ENCODE measurements around the gene ATP12A.
A peak's percentile ranks its signal among the peaks of the same experiment; 100 is the strongest.

ATP12A gene

DNA sequence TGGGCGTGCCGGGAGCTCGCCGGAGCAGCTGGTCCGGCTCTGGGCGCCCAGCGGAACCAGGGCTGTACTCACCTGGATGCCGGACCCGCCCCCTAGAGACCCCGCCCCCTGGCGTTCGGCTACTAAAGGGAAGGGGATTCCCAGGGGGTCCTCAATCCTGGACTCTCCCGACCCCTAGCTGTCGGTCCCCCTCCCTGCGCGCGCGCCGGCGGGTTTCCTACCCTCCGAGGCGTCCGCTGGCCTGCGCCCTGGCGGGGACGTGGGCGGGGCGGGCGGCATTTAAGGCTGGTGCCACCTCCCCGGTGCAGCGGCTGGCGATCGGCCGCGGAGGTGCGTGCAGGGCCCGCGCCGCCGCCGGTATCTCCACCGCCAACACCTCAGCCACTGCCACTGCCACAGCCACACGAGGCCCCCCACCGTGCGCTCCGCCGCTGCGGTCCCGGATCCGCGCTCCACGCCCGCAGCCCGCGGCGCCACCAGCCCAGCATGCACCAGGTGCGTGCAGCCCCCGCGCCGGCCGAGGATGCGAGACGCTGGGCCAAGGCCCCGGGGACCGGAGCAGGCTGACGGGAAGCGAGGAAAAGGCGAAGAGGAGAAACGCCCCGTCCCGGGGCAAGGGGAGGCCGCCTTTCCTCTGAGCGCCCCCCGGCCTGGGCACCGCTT, at the start of gene ATP12A:
ATP12A (plus strand) TSS at position 151 of the 663 bp plus-strand sequence; CDS start at position 487, 336 bp downstream.
- DNase-seq (ENCODE audit: low read depth in 2 of 2) = peak; percentile 12 to 40

DNA sequence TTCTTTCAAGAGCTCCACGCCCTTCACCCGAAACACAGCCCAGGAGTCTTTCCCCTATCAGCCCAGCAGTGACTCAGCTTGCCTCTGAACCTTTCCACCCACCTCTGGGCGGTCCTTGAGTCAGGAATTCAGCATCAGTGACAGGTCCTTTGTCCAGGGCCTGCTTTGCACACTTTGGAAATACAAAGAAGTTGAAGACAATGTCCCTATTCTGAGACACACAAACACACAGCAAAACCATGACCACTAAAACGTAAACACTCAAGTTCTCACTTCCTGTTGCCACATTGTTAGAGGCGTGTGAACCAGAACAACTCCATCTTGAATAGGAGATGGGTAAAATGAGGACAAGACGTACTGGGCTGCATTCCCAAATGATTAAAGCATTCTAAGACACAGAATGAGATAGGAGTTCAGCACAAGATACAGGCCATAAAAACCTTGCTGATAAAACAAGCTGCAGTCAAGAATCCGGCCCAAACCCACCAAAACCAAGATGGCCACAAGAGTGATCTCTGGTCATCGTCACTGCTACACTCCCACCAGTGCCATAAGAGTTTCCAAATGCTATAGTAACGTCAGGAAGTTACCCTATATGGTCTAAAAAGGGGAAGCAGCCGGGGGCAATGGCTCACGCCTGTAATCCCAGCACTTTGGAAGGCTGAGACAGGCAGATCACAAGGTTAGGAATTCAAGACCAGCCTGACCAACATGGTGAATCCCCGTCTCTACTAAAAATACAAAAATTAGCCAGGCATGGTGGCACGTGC, 49.2 kb upstream of the ATP12A start:
- no peak for DNase-seq (ENCODE audit: low read depth in 2 of 2)

DNA sequence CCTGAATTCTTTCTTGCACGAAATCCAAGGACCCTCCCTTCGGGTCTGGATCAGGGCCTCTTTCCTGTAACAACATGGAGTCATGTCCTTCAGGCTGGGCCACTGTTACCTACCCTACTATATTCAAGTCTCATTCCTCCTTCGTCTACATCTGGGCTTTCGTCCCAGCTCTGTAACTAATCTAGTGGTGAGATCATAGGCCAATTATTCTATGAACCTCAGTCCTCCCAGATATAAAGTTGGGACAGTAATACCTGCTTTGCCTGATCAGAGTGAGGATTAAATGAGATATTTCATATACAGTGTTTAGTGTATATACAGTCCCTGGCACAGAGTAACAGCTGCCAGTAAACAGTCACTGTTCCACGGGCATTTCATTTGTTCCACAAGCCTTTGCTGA, 48.3 kb upstream of the ATP12A start:
- DNase-seq (ENCODE audit: low read depth in 2 of 2) = no peak

DNA sequence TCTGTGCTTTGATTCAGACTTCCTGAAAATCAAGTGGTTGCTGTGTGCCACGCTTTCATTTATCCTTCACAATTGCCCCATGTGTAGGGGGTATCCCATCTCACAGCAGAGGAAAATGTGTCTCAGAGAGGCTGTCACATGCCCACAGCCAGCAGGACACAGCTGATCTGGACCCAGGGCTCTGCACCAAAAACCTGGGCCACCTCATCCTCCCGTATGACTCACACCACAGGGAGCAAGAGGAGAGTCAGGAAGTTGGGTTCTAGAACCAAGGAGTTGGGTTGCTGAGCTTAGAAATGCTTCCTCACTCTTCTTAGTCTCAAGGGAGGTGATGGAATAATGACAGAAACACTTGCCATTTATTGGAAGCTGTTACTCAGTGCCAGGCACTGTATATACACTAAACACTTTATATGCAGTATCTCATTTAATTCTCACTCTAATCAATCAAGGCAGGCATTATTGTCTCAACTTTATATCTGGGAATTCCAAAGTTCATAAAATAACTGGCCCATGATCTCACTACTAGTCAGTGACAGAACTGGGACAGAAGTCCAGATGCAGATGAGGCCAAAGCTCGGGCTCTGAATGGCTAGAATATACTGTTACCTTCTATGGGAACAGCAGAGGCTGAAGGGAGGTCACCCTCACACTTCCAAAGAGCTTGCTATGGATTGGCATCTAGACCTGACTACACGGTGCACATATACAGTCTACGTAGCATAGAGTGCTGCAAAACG, 47.7 kb upstream of the ATP12A start:
- no peak for DNase-seq (ENCODE audit: low read depth in 2 of 2)

DNA sequence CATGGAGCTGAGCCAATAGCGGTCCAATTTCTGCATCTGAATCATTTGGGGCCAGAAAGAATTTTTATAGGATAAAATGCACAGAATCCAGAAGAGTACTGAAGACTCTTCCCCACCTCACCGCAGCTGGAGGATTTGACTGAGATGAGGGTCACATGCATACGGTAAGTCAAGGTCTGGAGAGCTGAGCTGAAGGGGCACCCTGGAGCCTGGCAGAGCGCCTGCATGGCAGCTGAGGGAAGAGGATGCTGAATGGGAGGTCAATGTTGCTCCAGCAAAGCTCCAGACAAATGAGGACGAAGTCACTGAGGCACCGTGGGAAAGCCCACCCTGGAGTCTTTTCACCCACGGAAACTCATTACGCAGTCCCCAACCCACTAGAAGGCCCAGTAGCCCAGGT, 43.4 kb upstream of the ATP12A start:
- no peak for DNase-seq (ENCODE audit: low read depth in 2 of 2)

DNA sequence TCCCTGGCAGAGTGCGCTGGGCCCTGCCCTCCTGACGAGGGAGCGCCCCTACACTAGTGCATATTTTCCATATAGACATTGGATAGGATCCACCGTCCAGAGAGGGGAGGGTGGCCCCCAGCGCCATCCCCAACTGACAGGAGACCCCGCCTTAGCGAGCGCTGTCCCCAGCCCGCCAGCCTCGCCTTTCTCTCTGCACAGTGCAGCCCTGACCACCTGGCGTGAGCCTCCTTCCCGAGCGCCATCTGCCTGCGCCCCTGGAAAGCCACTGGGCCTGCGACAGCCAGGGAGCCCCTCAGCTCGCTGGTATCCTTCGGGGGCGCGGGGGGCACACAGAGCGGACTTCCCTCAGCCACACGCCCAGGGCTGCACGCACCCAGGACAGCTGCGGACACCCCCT, 42.1 kb upstream of the ATP12A start:
- no peak for DNase-seq (ENCODE audit: low read depth in 2 of 2)

DNA sequence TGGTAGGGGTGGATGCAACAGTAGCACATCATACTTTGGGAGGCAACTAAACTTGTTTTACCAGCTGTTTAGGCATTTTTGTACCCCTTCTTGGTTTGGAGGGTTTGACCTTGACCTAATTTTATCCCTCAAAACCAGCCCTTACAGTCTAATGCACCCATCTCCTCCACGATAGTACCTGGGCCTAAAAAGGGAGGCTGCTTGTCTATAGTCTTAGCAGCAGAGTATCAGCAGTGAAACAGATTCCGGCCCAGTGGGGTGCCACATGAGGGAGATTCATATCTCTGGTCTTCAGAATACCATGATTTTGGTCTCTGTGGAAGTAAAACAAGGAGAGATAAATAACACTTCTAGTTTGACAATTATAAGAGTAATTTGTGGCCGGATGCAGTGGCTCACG, 39.5 kb upstream of the ATP12A start:
- no peak for DNase-seq (ENCODE audit: low read depth in 2 of 2)

DNA sequence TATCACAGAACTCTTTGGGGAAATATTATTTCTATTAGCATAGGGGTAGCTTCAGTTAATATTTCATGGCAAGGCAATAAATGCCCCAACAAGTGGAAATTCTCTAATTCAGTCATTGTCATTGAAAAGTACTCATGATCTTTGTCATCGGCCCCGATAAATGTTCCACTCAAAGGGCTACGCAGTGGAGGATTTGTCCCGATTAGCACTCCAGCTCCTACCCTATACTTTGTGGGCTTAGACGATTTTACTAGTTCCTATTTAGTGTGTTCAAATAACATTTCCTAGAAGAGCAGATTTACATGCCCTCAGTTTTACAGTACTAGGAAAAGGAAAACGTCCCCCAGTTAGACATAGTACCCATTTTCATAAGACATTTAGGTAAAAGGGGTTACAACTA, 38.0 kb upstream of the ATP12A start:
- no peak for DNase-seq (ENCODE audit: low read depth in 2 of 2)

DNA sequence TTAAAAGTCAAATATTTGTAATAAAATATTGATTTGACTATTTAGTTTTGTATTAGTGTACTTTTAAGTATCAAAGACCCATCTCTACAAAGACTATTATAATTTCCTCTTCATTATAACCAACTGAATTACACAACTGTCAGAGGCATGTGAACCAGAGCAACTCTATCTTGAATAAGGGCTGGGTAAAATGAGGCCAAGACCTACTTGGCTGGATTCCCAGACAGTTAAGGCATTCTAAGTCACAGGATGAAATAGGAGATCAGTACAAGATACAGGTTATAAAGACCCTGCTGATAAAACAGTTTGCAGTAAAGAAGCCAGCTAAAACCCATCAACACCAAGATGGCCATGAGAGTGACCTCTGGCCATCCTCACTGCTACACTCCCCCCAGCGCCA, 36.2 kb upstream of the ATP12A start:
- DNase-seq (ENCODE audit: low read depth in 2 of 2) = no peak

DNA sequence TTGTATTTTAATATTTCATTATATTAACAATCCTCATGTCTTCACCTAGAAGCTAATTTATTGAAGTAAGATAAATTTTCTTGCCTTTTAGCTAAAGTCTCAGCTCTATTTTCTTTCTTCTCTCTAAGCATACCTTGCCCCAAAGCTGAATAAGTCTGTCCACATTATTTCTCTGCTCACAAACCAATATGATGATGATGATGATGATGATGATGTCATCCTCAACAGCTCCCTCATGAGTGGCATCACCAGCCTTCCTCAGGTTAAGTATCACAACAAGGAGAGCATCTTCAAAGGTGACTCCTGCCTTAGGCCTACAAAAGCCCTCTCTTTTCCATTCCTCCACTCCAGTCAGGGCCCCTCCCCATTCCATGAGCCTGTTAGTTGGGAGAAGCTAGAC, 31.9 kb upstream of the ATP12A start:
- DNase-seq (ENCODE audit: low read depth in 2 of 2) = no peak

DNA sequence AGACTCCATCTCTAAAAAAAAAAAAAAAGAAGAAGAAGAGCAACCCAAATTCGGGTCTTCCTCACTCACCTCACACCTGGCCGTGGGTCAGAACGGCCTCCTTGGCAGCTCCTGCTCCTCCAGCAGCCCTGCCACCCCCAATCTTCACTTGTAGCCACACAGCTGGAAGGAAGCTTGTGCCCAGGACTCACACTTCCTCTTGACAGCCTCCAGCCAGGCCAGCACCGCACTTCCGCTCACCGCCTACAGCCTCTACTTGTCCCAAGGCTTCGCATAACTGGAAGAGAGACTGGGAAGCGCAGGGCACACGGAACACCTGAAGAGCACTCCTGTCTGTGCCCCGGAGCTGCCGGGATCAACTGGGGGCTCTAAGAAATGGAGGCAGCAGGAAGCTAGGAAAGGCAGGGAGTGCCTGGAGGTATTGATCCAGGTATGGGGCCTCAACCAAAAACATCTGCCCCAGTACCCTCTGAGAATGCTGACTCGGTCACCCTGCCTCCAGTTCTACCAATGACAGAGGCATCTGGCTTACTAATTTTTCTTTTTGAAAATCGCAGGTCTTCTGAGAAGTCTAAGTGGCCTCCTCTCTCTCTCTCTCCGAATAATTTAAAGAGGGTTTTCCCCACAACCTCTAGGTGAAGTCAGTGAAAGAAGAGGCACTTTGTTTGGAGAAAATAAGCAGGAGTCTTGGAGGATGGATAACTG, 31.1 kb upstream of the ATP12A start:
- no peak for DNase-seq (ENCODE audit: low read depth in 2 of 2)

DNA sequence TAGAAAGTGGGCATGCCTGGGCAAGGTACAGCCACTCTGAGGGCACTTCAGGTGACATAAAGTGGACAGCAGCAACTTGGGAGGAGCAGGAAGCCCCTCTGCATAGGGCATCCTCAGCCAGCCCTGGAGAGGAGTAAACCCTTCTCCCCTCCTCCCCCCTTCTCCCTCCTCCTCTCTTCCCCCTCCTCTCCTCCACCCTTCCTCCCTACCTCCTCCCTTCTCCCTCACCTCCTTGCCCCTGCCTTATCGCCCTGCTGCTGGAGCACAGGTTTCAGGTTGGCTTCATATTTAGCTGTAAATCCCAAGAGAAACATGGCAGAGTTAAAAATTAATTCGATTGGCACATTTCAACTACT, 30.5 kb upstream of the ATP12A start:
- no peak for DNase-seq (ENCODE audit: low read depth in 2 of 2)

DNA sequence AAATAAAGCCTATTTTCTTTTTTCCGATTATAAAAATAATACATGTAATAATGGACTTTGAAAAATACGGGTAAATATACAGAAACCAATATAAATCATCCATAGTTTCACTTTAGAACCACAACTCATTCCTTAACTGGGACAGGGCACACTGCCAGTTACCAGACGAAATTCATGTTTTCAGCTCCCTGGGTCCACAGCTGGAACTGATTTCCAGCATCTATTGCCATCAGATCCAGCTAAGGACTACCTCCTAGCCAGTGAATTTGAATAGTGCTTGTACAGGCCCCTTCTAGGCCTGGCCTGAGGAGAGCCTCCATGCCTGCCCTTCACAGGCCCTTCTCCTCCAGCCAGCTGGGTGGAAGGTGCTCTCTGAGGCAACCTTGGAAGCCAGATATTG, 30.0 kb upstream of the ATP12A start:
- DNase-seq (ENCODE audit: low read depth in 2 of 2) = no peak

DNA sequence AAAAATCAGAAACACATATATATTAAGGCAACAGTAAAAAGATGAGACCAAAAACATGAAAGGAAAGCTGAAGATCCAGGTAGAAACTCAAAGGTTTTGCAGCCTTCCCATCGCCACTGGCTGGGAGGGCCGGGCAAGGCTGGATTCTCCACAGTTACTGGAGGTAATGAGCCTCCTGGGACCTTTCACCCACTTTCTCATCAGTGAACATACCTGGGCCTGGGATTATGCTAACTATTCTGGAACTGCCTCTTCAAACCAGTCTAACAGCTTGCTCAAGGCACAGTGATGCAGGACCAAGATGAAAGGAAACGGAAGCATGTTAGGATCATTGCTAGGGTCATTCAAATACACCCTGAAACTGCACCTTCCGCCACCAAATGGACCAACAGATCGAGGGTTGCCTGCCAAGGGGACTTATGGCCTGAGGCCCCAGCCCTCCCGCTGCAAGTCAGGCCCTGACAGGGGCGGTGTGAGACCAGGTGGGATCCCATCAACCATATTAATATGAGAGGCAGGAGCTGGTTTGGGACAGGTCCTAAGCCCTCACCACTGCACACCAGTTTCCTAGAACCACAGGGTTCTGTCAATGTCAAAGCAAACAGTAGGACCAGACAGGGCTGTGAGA, 28.4 kb upstream of the ATP12A start:
- no peak for DNase-seq (ENCODE audit: low read depth in 2 of 2)

DNA sequence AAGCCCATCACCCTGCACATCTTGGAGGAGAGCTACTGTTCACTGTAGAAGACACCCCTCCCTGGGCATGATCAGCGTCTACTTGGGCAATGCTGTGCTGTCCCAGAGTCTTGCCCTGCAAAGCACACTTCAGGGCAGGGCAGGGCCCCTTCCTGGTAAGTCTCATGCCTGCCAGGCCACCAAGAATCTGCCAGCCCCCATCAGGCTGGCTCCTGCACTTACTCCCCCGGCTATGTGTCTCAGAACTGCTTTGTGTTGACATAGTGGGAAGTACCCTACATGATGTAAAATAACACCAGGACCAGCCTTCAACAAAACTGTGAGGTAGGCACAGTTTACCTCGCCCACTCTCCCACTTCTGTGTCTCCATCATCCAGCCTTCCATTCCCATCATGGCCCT, 27.8 kb upstream of the ATP12A start:
- DNase-seq (ENCODE audit: low read depth in 2 of 2) = no peak

DNA sequence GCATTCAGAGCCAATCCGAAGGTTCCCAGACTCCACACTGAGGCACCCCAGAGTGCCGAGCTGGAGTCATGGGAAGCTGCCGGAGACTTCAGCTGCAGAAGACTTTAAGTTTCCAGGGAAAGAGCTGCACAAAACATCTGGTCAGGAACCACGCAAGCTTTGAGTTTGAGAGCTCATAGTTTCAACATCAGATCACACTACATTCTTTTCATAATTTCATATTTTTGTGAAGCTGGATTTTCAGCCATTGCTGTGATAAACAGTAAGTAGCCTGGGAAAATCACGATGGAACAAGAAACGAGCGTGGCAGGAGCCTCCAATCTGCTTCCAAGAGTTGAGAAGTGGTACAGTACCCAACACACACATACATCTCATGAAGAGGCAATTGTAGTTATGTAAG, 25.5 kb upstream of the ATP12A start:
- no peak for DNase-seq (ENCODE audit: low read depth in 2 of 2)

DNA sequence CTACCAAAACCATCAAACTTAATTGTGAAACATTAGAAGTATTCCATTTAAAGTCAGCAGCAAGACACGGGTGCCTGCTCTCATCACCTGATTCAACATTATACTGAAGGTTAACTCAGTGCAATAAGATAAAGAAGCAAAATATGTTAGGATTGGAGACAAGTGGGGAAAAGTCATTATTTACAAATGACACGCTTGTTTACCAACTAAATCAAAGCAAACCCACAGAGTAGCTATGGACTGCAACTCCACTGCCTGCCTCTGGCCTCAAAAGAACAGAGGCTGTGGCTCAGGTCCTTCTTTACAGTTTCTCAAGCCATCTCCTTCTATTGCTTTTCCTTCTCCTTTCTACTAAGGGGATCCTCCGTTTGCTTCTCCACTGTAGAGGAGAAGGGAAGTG, 21.0 kb upstream of the ATP12A start:
- DNase-seq (ENCODE audit: low read depth in 2 of 2) = no peak

DNA sequence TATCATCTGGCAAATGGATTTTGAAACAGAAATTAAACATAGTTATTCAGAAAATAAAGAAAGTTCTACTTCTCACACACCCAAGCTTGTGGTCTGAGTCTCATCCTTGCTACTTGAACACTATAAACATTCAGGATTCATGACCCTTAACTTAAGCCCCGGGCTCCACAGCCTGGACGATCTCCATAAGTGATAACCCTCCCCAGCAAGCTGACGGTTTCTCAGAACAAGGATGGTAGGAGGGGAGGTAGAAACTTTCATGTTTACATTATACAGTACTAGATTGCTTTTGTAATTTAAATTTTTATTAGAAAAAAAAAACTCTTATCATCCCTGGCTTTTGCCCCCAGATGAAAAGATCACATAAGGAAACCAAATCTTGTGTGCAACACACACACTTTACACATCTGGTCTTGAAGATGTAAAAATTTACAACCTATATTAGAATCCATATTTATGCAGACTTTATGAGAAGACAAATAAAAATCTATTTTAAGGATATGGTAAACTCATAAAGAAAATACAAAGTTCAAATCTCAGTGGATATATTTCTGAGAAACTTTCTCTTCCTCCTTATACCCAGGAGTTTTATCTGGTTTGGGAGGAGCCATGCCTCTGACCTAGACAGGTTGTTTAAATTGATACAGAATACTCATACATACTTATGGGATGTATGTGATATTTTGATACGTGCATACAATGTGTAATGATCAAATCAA, 20.0 kb upstream of the ATP12A start:
- no peak for DNase-seq (ENCODE audit: low read depth in 2 of 2)

DNA sequence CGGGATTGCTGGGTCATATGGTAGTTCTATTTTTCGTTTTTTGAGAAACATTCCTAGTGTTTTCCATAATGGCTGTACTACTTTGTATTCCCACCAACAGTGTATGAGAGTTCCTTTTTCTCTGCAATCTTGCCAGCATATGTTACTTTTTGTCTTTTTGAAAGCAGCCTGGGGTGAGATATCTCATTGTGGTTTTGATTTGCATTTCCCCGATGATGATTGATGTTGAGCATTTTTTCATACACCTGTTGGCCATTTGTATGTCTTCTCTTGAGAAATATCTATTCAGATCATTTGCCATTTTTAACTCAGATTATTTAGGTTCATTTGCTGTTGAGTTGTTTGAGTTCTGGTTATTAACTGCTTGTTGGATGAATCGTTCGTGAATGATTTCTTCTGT, 18.5 kb upstream of the ATP12A start:
- DNase-seq (ENCODE audit: low read depth in 2 of 2) = no peak

DNA sequence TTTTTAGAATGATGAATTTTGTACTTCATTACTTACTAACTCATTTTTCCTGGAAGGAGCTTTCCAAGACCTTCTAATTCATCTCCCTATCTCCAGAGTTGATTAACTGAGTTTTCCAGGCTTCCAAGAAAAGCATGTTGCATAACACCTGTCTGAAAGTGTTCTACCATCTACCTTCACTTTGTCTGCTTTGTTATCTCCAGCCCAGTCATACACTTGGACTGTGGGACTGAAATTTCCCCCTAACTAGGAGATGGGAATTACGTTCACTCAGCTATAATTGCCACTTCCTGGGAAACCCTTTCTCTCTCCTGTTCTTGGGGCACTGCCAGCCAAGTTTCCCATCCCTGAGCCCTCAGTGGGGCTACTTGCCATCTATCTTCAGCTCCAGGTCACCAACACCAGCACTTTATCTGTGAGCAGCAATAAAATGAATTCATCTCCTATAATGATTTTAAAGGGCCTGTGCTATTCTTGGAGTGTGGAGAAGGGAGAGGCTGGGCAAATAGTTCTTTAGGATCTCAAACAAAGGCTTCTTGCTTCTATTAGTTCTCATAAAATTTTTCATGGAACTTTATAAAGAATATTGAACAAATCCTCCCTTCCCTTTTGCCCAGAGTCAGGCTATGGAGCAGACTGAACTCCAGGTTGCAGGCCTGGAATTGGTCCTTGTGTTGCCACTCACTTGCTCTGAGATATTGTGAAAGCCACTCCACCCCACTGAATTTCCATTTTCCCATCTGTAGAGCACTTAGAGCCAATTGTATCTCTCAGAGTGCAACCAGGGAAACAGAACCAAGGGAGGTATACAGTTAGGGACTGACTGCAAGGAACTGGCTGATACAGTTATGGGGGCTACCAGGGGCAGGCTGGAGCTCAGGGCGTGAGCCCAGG, 17.8 kb upstream of the ATP12A start:
- DNase-seq (ENCODE audit: low read depth in 2 of 2) = no peak

All from stimulated activated CD4-positive, alpha-beta T cell treated with anti-CD3 and anti-CD28 coated beads, Interleukin-1b, Interleukin-23, amount 100 ng/mL, for 4 hours (primary cell).